Gastrocnemius medialis (tissue), 4 donors: ENCODE measurements around the gene CTDSP1. TPM values are rescaled to one million over a fixed set of nuclear protein-coding genes. Genes with fewer than 3 reads are reported as not detected.

ENCODE experiments used
- ATAC-seq, 2 donors: fragments of 150-250 bp; one replicate each; pipeline ENCODE4 v1.9.1; 2016
- DNase-seq, 2 donors: peaks; one replicate each; pipeline ENCODE4 v3.0.0-alpha.2; 2019
- H3K27ac ChIP-seq, 4 donors: fragments of 200-600 bp; sonication (generic); 1 replicate in 1 of 4; 2 replicates in 3 of 4; pipeline ENCODE4 v1.5.1; 2016 to 2018; ENCODE audit warnings: mild to moderate bottlenecking in 2 of 4, moderate library complexity in 1 of 4
- H3K27me3 ChIP-seq, 3 donors: fragments of 200-600 bp; sonication (generic) in 2 of 3; 1 replicate in 1 of 3; 2 replicates in 2 of 3; pipeline versions ENCODE4 v1.5.1 to v1.6.0; 2016 to 2019; ENCODE audit warnings: mild to moderate bottlenecking in 1 of 3, moderate library complexity in 1 of 3
- H3K36me3 ChIP-seq, 2 donors: fragments of 200-600 bp; sonication (generic) in 1 of 2; one replicate each; pipeline ENCODE4 v1.5.1; 2017 to 2018
- H3K4me1 ChIP-seq, 2 donors: fragments of 200-600 bp; sonication (generic) in 1 of 2; one replicate each; pipeline ENCODE4 v1.5.1; 2016 to 2017; ENCODE audit warnings: mild to moderate bottlenecking in 2 of 2
- H3K4me3 ChIP-seq, 4 donors: fragments of 200-600 bp; sonication (generic) in 3 of 4; 1 replicate in 1 of 4; 2 replicates in 3 of 4; pipeline ENCODE4 v1.5.1; 2016 to 2019; ENCODE audit warnings: mild to moderate bottlenecking in 2 of 4
- H3K9me3 ChIP-seq, 3 donors: fragments of 200-600 bp; sonication (generic) in 2 of 3; 1 replicate in 1 of 3; 2 replicates in 2 of 3; pipeline ENCODE4 v1.5.1; 2016 to 2019
- POLR2A ChIP-seq, 2 donors: fragments of 450-650 bp; IDR thresholded peaks; one replicate each; pipeline ENCODE4 v1.6.1; 2017; ENCODE audit warnings: antibody characterized with exemption in 2 of 2, mild to moderate bottlenecking in 2 of 2, moderate library complexity in 2 of 2
- in situ Hi-C, 4 donors: fragments of 200-750 bp; cut with MboI; loops; one replicate each; pipeline versions ENCODE4 v1.15.0 to v1.8.0; 2017; ENCODE audit warnings: low sequenced_read_pairs in 4 of 4
- intact Hi-C: fragments of 100-400 bp; cut with DNase I; formaldehyde crosslinking; loops from one replicate; pipeline ENCODE4 v1.15.1; 2023; ENCODE audit warnings: low total_unique reads
- total RNA-seq, 4 donors: library from RNA; depleted of rRNA; stranded (reverse); fragments of >200 nt; gene quantifications; one replicate each; pipeline versions ENCODE4 v1.1.0 to v1.2.3, GENCODE V29; 2016
- TF ChIP-seq, protein P1 (sequence below), 5 experiments: fragments of 450-650 bp in 3 of 5; fragments of 200-600 bp in 2 of 5; sonication (generic) in 2 of 5; IDR thresholded peaks in 4 of 5; conservative IDR thresholded peaks in 1 of 5; 1 replicate in 4 of 5; 2 replicates in 1 of 5; pipeline ENCODE4 v1.5.1; 2016 to 2019; ENCODE audit warnings: antibody characterized with exemption in 5 of 5, mild to moderate bottlenecking in 3 of 5, moderate library complexity in 3 of 5

CTDSP1 gene
- total RNA-seq, 4 donors from 2014 or later = 46.7 to 77.4 (median 53.6) TPM

DNA sequence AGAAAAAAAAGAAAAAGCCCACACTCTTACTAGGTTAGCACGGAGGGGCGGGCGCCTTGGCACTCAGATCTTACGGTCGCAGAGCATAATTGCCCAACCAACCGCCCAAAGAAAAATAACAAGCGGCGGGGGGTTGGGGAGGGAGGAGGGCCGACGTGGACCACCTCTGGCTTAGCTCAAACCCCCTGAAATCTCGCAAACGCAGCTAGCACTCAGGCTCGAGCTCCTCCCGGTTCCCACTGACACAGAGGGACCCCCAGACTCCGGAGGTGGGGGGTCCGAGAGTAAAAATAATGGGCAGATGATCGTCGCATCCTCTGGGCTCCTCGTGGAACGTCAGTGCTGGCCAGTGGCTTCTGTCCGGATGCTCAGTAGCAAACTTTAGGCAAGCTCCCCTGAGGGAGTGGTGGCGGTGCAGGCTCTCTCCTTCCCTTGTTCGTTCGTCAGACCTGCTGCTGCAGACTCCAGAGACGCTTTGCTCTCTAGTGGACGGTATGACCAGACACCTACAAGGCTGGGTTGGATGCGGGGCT lies 31.0 kb upstream of the CTDSP1 start:
- in situ Hi-C loops (loop anchor here in 1 of 4 donors (25.0 kb wide), 1 partner anchor 181 kb away; no protein-coding TSS in a partner anchor), intact Hi-C loops (no loop called here)
- no peaks in the 10 kb centered on the region for H3K9me3 ChIP-seq
- peak overlapping the region in 2 of 4 donors; percentile 59 to 69 for H3K4me3 ChIP-seq
- peak in 1 of 2 donors; percentile 33 for DNase-seq
- H3K27ac ChIP-seq = peak overlapping the region; percentile 76 to 87 (median 80)
- no peaks in the 10 kb centered on the region for H3K36me3 ChIP-seq
- TF ChIP-seq, protein P1, sequence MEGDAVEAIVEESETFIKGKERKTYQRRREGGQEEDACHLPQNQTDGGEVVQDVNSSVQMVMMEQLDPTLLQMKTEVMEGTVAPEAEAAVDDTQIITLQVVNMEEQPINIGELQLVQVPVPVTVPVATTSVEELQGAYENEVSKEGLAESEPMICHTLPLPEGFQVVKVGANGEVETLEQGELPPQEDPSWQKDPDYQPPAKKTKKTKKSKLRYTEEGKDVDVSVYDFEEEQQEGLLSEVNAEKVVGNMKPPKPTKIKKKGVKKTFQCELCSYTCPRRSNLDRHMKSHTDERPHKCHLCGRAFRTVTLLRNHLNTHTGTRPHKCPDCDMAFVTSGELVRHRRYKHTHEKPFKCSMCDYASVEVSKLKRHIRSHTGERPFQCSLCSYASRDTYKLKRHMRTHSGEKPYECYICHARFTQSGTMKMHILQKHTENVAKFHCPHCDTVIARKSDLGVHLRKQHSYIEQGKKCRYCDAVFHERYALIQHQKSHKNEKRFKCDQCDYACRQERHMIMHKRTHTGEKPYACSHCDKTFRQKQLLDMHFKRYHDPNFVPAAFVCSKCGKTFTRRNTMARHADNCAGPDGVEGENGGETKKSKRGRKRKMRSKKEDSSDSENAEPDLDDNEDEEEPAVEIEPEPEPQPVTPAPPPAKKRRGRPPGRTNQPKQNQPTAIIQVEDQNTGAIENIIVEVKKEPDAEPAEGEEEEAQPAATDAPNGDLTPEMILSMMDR (IDR thresholded peaks at IDR 0.05 in 4 of 5, conservative IDR thresholded peaks at IDR 0.05 in 1 of 5) = no peak
- peak in 1 of 2 donors; percentile 21 for TF ChIP-seq POLR2A (IDR thresholded peaks at IDR 0.05)
- no peak for ATAC-seq
- H3K27me3 ChIP-seq = no peaks in the 10 kb centered on the region
- peaks cover 0 to 5% of the 10 kb centered on the region in 2 donors for H3K4me1 ChIP-seq

DNA sequence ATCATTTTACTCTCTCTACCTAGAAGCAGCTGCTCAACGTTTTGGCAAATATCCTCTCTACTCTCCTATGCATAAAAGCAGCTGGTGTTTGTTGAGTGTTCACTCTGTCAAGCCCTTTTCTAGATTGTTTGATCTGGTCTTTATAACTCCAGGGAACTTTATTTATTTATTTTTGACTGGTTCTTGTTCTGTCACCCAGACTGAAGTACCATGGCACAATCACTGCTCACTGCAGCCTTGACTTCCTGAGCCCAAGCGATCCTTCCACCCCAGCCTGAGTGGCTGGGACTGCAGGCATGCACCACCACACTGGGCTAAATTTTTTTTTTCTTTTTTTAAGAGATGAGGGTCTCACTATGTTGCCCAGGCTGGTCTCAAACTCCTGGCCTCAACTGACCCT lies 30.3 kb upstream of the CTDSP1 start:
- in situ Hi-C loops = loop anchor here in 1 of 4 donors (25.0 kb wide), 1 partner anchor 182 kb away; no protein-coding TSS in a partner anchor
- intact Hi-C loops = no loop called here
- DNase-seq = no peak
- peak overlapping the region; percentile 76 to 87 (median 80) for H3K27ac ChIP-seq
- no peaks in the 10 kb centered on the region for H3K36me3 ChIP-seq
- no peak overlapping the region for H3K4me3 ChIP-seq
- TF ChIP-seq POLR2A (IDR thresholded peaks at IDR 0.05) = no peak
- TF ChIP-seq, protein P1 (IDR thresholded peaks at IDR 0.05 in 4 of 5, conservative IDR thresholded peaks at IDR 0.05 in 1 of 5) = no peak
- no peaks in the 10 kb centered on the region for H3K27me3 ChIP-seq
- H3K4me1 ChIP-seq = peaks cover 0 to 5% of the 10 kb centered on the region in 2 donors
- H3K9me3 ChIP-seq = no peaks in the 10 kb centered on the region
- ATAC-seq = no peak

DNA sequence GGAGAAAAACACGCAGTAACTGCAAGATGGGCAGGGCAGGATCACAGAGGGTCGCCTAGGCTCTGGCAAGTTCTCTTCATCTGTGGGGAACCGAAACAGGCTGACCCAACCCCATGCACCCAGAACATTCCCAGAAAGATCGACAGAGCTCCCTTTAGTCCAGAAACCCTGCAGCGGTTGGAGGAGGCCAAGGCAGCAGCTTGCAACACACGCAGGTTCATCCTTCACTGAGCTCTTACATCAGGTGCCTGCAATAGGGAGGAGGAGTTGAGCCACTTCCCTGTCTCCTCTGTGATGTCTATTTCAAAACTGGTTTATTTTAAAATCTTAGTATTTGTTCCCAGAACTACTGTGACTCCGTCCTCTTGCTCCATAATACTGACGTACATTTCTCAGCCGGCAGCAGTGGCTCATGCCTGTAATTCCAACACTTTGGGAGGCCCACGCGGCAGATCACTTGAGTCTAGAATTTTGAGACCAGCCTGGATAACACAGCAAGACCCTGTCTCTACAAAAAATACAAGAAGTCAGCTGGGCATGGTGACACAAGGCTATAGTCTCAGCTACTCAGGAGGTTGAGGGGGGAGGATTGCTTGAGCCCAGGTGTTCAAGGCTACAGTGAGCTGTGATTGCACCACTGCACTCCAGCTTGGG lies 29.1 kb upstream of the CTDSP1 start:
- TF ChIP-seq, protein P1 (IDR thresholded peaks at IDR 0.05 in 4 of 5, conservative IDR thresholded peaks at IDR 0.05 in 1 of 5) = no peak
- TF ChIP-seq POLR2A (IDR thresholded peaks at IDR 0.05) = peak in 1 of 2 donors; percentile 23
- Histone ChIP-seq H3K4me3 (no peak overlapping the region), H3K4me1 (peaks cover 0 to 5% of the 10 kb centered on the region in 2 donors), H3K27me3 (no peaks in the 10 kb centered on the region), H3K36me3 (no peaks in the 10 kb centered on the region), H3K9me3 (no peaks in the 10 kb centered on the region), H3K27ac (peak overlapping the region; percentile 62 to 87 (median 77))
- DNase-seq (peak in 1 of 2 donors; percentile 62), ATAC-seq (peak; percentile 33 to 39)
- intact Hi-C loops (no loop called here), in situ Hi-C loops (loop anchor here in 1 of 4 donors (25.0 kb wide), 1 partner anchor 183 kb away; no protein-coding TSS in a partner anchor)

DNA sequence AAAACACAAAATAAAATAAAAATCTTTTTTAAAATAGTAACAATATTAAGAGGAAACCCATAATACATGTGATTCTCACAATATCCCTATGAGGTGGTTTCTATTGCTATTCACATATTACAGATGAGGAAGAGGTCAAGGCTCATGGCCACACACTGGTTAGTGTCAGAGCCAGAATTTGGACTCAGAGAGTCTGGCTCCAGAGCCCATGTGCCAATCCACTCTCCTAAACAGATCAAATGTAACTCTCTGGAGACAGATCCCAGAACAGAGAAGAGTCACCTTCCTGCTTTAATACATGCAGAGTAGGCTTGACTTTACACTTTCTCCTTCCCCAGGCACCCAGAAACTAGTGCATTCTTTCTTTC lies 27.7 kb upstream of the CTDSP1 start:
- ATAC-seq (no peak), DNase-seq (no peak)
- in situ Hi-C loops = loop anchor here in 1 of 4 donors (25.0 kb wide), 1 partner anchor 185 kb away; no protein-coding TSS in a partner anchor
- no peaks in the 10 kb centered on the region for H3K9me3 ChIP-seq
- no peaks in the 10 kb centered on the region for H3K36me3 ChIP-seq
- no peak overlapping the region for H3K4me3 ChIP-seq
- H3K27ac ChIP-seq = peak overlapping the region in 3 of 4 donors; percentile 59 to 87 (median 66)
- H3K4me1 ChIP-seq = peaks cover 0 to 5% of the 10 kb centered on the region in 2 donors
- intact Hi-C loops = no loop called here
- TF ChIP-seq POLR2A (IDR thresholded peaks at IDR 0.05) = no peak
- no peaks in the 10 kb centered on the region for H3K27me3 ChIP-seq

DNA sequence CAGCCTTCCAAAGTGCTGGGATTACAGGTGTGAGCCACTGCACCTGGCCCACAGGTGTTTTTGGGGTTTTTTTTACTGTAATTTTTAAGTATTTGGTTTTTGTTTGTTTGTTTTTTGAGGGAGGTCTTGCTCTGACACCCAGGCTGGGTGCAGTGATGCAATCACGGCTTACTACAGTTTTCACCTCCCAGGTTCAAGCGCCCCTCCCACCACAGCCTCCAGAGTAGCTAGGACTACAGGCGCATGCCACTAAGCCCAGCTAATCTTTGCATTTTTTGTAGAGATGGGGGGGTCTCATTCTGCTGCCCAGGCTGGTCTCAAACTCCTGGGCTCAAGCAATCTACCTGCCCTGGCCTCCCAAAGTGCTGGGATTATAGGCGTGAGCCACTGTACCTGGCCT lies 24.9 kb upstream of the CTDSP1 start:
- H3K4me3 ChIP-seq = no peak overlapping the region
- H3K27me3 ChIP-seq = no peaks in the 10 kb centered on the region
- H3K36me3 ChIP-seq = no peaks in the 10 kb centered on the region
- DNase-seq (no peak), ATAC-seq (no peak)
- H3K9me3 ChIP-seq = no peaks in the 10 kb centered on the region
- in situ Hi-C loops = loop anchor here in 1 of 4 donors (25.0 kb wide), 1 partner anchor 187 kb away; no protein-coding TSS in a partner anchor
- TF ChIP-seq, protein P1 (IDR thresholded peaks at IDR 0.05 in 4 of 5, conservative IDR thresholded peaks at IDR 0.05 in 1 of 5) = no peak
- TF ChIP-seq POLR2A (IDR thresholded peaks at IDR 0.05) = no peak
- intact Hi-C loops = no loop called here
- no peaks in the 10 kb centered on the region for H3K4me1 ChIP-seq
- no peak overlapping the region for H3K27ac ChIP-seq
